ENCODE data around the gene ADAM29. TPM values are rescaled to one million over a fixed set of nuclear protein-coding genes. Genes with fewer than 3 reads are reported as not detected.
"Not testable (repeated sequence)": the region's sequence is repeated elsewhere in the genome, so short reads cannot be mapped to it uniquely, and the experiment has no call there.

Gene ADAM29
- total RNA-seq, 1 experiment from 2014 or later = 0.02 TPM

DNA sequence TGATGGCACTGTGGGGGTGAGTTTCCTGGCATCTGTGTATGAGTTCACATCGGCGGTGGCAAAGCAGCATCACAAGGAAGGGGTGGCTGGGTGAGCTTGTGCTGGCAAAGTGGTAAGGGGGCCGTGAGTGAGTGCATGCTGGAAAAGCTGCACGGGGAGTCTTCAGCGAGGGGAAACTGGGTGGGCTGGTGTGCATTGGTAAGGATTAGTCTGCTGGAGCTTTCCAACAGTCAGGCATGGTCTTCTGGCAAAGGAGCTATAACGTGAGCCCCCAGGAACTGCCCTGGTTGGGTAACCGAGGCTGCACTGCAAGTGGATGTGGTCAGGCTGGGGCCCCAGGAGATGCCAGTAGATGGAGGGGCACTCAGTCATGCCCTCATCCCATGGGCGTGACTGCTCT is 30.7 kb downstream of the ADAM29 start:
- DNase-seq (ENCODE audit: low read depth) = no peak

DNA sequence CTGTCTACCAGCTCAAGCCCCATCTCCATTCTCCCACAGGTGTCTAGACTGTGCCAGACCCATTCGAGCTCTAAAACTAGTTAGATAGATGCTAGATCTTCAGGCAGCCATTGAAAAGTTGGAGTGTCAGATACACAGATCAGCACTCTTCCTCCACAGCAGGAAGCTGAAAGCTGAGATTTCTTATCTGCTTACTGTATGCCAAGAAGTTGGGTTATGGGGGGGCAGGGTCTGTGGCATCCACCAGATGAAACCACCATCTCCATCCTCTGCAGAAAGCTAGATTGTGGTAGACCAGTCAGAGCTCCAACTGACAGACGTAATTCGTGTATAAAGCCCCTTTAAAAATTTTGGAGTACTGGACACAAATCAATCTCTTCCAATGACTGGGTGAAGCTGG is 54.8 kb downstream of the ADAM29 start:
- no peak for DNase-seq (ENCODE audit: low read depth)

DNA sequence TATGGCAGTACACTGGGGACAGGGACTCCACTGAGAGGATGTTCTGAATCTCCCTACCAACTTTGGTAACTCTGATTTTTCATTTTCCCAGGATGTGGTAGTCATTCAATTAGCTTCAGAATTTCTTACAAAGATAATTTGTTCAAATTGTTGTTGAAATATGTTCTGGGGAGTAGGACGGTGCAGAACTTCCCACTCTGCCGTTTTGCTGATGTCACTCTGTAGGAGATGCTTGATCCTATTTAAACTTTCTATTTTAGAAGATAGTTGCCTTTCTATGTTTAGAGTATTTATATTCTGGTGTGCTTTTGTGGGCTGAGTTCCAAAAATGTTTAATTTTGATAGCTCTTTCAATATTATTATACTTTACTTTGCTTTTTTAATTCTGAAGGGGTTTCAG is 55.2 kb downstream of the ADAM29 start:
- DNase-seq (ENCODE audit: low read depth) = no peak

DNA sequence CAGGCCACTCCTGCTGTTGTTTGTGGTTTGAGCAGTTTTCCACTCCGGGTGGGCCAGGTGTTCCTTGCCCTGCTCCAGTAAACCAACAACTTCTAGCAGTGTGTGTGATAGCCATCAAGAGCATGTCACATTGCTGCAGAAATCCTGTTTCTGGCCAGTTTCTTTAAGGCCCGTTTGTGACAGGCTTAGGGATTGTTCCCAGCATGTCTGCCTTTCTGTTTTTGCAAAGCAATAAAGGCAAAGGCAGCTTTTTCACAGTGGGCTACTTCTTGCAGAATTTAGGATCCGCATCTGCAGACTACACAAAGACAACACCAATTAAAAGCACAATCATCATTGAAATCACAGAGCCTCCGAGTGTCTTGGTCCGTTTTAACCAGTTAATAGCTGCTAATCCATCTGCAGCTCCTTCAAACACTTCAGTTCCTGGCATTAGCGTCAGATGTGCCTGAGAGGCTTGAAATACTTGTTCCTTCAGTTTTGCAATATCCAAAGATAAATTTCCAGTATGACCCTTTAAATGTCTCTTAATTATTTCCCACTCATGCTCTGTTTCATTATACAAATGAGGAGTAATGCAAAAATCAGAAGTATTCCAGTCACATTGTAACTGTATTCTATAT is 65.1 kb downstream of the ADAM29 start:
- DNase-seq (ENCODE audit: low read depth) = no peak

DNA sequence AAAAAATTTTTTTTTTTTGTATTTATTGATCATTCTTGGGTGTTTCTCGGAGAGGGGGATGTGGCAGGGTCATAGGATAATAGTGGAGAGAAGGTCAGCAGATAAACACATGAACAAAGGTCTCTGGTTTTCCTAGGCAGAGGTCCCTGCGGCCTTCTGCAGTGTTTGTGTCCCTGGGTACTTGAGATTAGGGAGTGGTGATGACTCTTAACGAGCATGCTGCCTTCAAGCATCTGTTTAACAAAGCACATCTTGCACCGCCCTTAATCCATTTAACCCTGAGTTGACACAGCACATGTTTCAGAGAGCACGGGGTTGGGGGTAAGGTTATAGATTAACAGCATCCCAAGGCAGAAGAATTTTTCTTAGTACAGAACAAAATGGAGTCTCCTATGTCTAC is 65.7 kb downstream of the ADAM29 start:
- DNase-seq (ENCODE audit: low read depth) = not testable (repeated sequence)

DNA sequence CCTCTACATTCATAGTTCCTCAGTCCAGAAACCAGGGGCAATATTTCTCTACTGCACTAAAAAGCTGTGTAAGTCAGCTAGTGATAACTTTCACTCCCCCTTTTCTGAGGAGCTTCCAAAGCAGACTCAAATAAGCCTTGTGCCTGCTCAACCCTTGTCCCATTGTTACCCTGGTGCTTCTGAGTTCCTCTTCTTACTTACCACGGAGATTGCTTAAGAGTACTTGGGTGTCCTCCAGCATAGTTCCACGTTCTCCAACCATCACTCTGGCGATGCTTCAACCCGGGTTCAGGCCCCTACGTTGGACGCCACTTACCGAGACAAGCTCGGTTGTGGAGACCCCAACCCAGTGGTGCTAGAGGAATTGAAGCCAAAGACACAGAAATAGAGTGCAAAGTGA is 71.6 kb downstream of the ADAM29 start:
- DNase-seq (ENCODE audit: low read depth) = no peak

DNA sequence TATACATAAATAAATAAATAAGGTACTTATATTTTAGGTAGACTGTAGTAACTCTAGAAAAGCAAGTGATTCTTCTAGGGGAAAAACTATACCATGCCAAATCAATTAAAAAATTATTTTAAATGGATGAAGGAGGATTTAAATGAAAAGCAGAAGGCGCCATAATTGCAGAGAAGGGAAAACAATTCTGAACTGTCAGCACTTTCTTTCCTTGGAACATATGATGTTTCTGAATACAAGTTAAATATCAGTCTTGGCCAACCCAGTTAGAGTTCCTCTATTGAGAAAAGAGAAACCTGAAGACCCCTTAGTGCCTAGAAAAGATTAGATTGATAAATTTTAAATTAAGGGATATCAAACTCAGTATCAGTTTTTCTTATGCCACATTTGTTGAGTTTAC is 75.8 kb downstream of the ADAM29 start:
- DNase-seq (ENCODE audit: low read depth) = no peak

DNA sequence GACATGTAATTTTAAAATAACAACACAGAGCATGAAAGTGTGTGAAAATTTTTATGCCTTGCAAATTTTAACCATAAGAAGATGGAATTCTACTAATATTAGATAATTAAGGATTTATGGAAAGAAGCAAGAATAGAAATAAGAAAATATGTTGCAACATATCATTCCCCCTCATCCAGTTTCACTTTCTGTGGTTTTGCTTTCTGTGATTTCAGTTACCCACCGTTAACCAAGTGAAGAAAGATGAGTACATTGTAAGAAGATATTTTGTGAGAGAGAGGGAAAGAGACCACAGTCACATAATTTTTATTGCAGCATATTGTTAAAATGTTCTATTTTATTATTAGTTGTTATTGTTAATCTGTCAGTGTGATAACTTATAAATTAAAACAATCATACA is 77.9 kb downstream of the ADAM29 start:
- no peak for DNase-seq (ENCODE audit: low read depth)

DNA sequence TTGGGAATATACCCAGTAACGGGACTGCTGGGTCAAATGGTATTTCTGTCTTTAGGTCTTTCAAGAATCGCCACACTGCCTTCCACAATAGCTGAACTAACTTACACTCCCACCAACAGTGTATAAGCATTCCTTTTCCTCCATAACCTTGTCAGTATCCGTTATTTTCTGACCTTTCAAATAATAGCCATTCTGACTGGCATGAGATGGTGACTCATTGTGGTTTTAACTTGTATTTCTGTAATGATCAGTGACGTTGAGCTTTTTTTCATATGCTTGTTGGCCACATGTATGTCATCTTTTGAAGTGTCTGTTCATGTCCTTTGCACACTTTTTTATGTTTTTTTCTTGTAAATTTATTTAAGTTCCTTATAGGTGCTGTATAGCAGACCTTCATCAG is 81.2 kb downstream of the ADAM29 start:
- peak; percentile 75 for DNase-seq (ENCODE audit: low read depth)

DNA sequence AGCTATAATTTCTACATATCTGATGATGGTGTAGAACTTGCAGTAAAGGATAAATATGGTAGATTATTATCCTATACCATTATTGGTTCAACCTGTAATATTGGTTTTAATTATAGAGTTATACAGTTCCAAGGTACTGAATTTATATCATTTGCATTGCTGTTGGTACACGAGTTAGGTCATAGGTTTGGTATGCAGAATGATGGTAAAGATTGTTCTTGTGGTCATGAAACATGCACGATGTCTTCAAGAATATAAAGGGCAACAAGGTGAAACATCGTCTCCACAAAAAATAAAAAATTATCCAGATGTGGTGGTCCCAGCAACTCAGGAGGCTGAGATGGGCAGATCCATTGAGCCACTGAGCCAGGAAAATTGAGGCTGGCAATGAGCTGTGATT is 99.6 kb downstream of the ADAM29 start:
- no peak for DNase-seq (ENCODE audit: low read depth)

DNA sequence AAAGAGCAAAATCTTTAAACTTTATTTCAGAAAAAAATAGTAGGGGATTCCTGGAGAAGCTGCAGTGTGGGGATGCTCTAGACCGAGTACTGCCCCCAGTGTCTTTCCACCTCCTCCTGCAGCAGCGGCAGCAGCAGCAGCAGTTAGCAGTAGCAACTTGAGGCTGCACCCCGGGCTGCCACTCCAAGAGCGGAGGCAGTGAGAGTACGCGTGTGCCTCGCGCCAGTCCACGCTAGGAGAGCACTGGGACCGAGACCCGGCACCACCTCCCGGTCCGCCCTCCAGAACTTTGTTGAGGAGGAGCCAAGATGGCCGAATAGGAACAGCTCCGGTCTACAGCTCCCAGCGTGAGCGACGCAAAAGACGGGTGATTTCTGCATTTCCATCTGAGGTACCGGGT is 101.3 kb downstream of the ADAM29 start:
- not testable (repeated sequence) for DNase-seq (ENCODE audit: low read depth)

Other genes with a start within 250 kb of the ADAM29 start
- not detected in 2 replicates for gene GLRA3, start 89.1 kb upstream of the ADAM29 start, total RNA-seq (2014; rRNA removed; shearing (Covaris generic))

Data from M059J (cell line).